IPS-15b (cell line): ENCODE data around the gene FAH.

Source experiments
- H3K27me3 ChIP-seq: one replicate; pipeline ENCODE4 v1.6.1; 2013; ENCODE audit warnings: low read length; ENCODE audit not compliant: control insufficient read depth, insufficient read depth
- H3K36me3 ChIP-seq: one replicate; pipeline ENCODE4 v1.6.1; 2013; ENCODE audit warnings: low read length; ENCODE audit not compliant: control insufficient read depth, insufficient read depth
- H3K4me1 ChIP-seq: one replicate; pipeline ENCODE4 v1.6.1; 2013; ENCODE audit warnings: mild to moderate bottlenecking, low read length; ENCODE audit not compliant: control insufficient read depth, insufficient read depth
- H3K4me3 ChIP-seq: one replicate; pipeline ENCODE4 v1.5.1; 2013; ENCODE audit warnings: low read depth, low read length
- H3K9ac ChIP-seq: one replicate; pipeline ENCODE4 v1.6.1; 2013; ENCODE audit warnings: low read depth, mild to moderate bottlenecking, low read length
- H3K9me3 ChIP-seq: one replicate; pipeline ENCODE4 v1.6.1; 2013; ENCODE audit warnings: mild to moderate bottlenecking, low read length; ENCODE audit not compliant: control insufficient read depth, insufficient read depth

Gene FAH

GRCh38 chr15:80186597-80186996, 33.8 kb downstream of the FAH start:
- Histone ChIP-seq H3K9me3 (no peaks in the 10 kb centered on the region), H3K27me3 (no peaks in the 10 kb centered on the region), H3K36me3 (peaks cover 2% of the 10 kb centered on the region), H3K4me3 (no peak overlapping the region), H3K9ac (no peak overlapping the region), H3K4me1 (no peaks in the 10 kb centered on the region)

- H3K4me1 ChIP-seq = no peaks in the 10 kb centered on the region
- no peaks in the 10 kb centered on the region for H3K9me3 ChIP-seq
- H3K4me3 ChIP-seq = no peak overlapping the region
- peaks cover under 1% of the 10 kb centered on the region for H3K36me3 ChIP-seq
- no peaks in the 10 kb centered on the region for H3K27me3 ChIP-seq
- no peak overlapping the region for H3K9ac ChIP-seq
Measured at GRCh38 chr15:80188251-80188650, 35.5 kb downstream of the FAH start.

- Histone ChIP-seq H3K36me3 (no peaks in the 10 kb centered on the region), H3K4me3 (no peak overlapping the region), H3K4me1 (no peaks in the 10 kb centered on the region), H3K9me3 (no peaks in the 10 kb centered on the region), H3K9ac (no peak overlapping the region), H3K27me3 (no peaks in the 10 kb centered on the region)
Measured at GRCh38 chr15:80191198-80191597, 38.4 kb downstream of the FAH start.

GRCh38 chr15:80191897-80192595, 39.2 kb downstream of the FAH start:
- H3K27me3 ChIP-seq = no peaks in the 10 kb centered on the region
- no peak overlapping the region for H3K4me3 ChIP-seq
- H3K4me1 ChIP-seq = no peaks in the 10 kb centered on the region
- H3K9ac ChIP-seq = no peak overlapping the region
- no peaks in the 10 kb centered on the region for H3K36me3 ChIP-seq
- no peaks in the 10 kb centered on the region for H3K9me3 ChIP-seq

- Histone ChIP-seq H3K4me1 (peaks cover 2% of the 10 kb centered on the region), H3K9ac (no peak overlapping the region), H3K36me3 (no peaks in the 10 kb centered on the region), H3K27me3 (no peaks in the 10 kb centered on the region), H3K4me3 (no peak overlapping the region), H3K9me3 (no peaks in the 10 kb centered on the region)
Measured at GRCh38 chr15:80194186-80194585, 41.4 kb downstream of the FAH start.

- Histone ChIP-seq H3K9me3 (no peaks in the 10 kb centered on the region), H3K4me3 (no peak overlapping the region), H3K27me3 (no peaks in the 10 kb centered on the region), H3K4me1 (peaks cover 6% of the 10 kb centered on the region), H3K36me3 (no peaks in the 10 kb centered on the region), H3K9ac (no peak overlapping the region)
Measured at GRCh38 chr15:80194914-80195313, 42.1 kb downstream of the FAH start.

GRCh38 chr15:80199366-80199765, 46.6 kb downstream of the FAH start:
- Histone ChIP-seq H3K36me3 (no peaks in the 10 kb centered on the region), H3K4me3 (no peak overlapping the region), H3K4me1 (peaks cover 6% of the 10 kb centered on the region), H3K27me3 (no peaks in the 10 kb centered on the region), H3K9ac (no peak overlapping the region), H3K9me3 (no peaks in the 10 kb centered on the region)

- Histone ChIP-seq H3K27me3 (no peaks in the 10 kb centered on the region), H3K36me3 (no peaks in the 10 kb centered on the region), H3K4me1 (peaks cover 6% of the 10 kb centered on the region), H3K9me3 (no peaks in the 10 kb centered on the region), H3K4me3 (no peak overlapping the region), H3K9ac (no peak overlapping the region)
Measured at GRCh38 chr15:80199869-80200268, 47.1 kb downstream of the FAH start.

- H3K4me3 ChIP-seq = no peak overlapping the region
- no peaks in the 10 kb centered on the region for H3K27me3 ChIP-seq
- peaks cover 6% of the 10 kb centered on the region for H3K4me1 ChIP-seq
- H3K9me3 ChIP-seq = no peaks in the 10 kb centered on the region
- H3K9ac ChIP-seq = no peak overlapping the region
- no peaks in the 10 kb centered on the region for H3K36me3 ChIP-seq
Measured at GRCh38 chr15:80201256-80202015, 48.6 kb downstream of the FAH start.

GRCh38 chr15:80202016-80202315, 49.2 kb downstream of the FAH start:
- H3K4me3 ChIP-seq = no peak overlapping the region
- H3K9me3 ChIP-seq = no peaks in the 10 kb centered on the region

GRCh38 chr15:80202641-80203360, 50.0 kb downstream of the FAH start:
- no peak overlapping the region for H3K4me3 ChIP-seq
- peaks cover 6% of the 10 kb centered on the region for H3K4me1 ChIP-seq
- no peaks in the 10 kb centered on the region for H3K27me3 ChIP-seq
- no peaks in the 10 kb centered on the region for H3K36me3 ChIP-seq
- no peak overlapping the region for H3K9ac ChIP-seq
- H3K9me3 ChIP-seq = no peaks in the 10 kb centered on the region

More at GRCh38 chr15:80202016-80202315, 49.2 kb downstream of the FAH start:
- H3K9ac ChIP-seq = no peak overlapping the region
- peaks cover 6% of the 10 kb centered on the region for H3K4me1 ChIP-seq
- no peaks in the 10 kb centered on the region for H3K27me3 ChIP-seq
- H3K36me3 ChIP-seq = no peaks in the 10 kb centered on the region
